Small intestine (tissue), 7 donors: Measurements from ENCODE around the gene DMXL1. TPM values are rescaled to one million over a fixed set of nuclear protein-coding genes. Genes with fewer than 3 reads are reported as not detected.
"Not testable (repeated sequence)": the region's sequence is repeated elsewhere in the genome, so short reads cannot be mapped to it uniquely, and the experiment has no call there.

Experiments used
- DNase-seq, 2 donors: peaks; one replicate each; pipeline versions ENCODE4 v3.0.0 to v3.0.0-alpha.2; 2013
- FAIRE-seq: peaks from 2 replicates; lab custom pipeline; 2012; peaks lifted over from hg19 to GRCh38; lab: Jason Lieb, UNC
- H3K27ac ChIP-seq, 3 donors: one replicate each; pipeline ENCODE4 v1.5.1; 2013; ENCODE audit warnings: low read length in 2 of 3, mild to moderate bottlenecking in 2 of 3, control low read depth in 1 of 3, inconsistent platforms in 1 of 3, low read depth in 1 of 3, moderate library complexity in 1 of 3
- H3K27me3 ChIP-seq, 3 donors: one replicate each; pipeline ENCODE4 v1.6.1; 2013; ENCODE audit warnings: low read length in 3 of 3, inconsistent platforms in 1 of 3; ENCODE audit not compliant: control insufficient read depth in 3 of 3, insufficient read depth in 3 of 3
- H3K36me3 ChIP-seq, 3 donors: one replicate each; pipeline ENCODE4 v1.6.1; 2013; ENCODE audit warnings: low read length in 3 of 3, inconsistent platforms in 1 of 3, low read depth in 1 of 3, mild to moderate bottlenecking in 1 of 3, moderate library complexity in 1 of 3; ENCODE audit not compliant: control insufficient read depth in 3 of 3, insufficient read depth in 2 of 3
- H3K4me1 ChIP-seq, 3 donors: one replicate each; pipeline ENCODE4 v1.6.1; 2013; ENCODE audit warnings: low read length in 2 of 3, inconsistent platforms in 1 of 3, low read depth in 1 of 3, mild to moderate bottlenecking in 1 of 3, moderate library complexity in 1 of 3; ENCODE audit not compliant: control insufficient read depth in 3 of 3, insufficient read depth in 2 of 3
- H3K4me3 ChIP-seq, 3 donors: one replicate each; pipeline ENCODE4 v1.5.1; 2013; ENCODE audit warnings: low read length in 3 of 3, control low read depth in 1 of 3, inconsistent platforms in 1 of 3, low read depth in 1 of 3, mild to moderate bottlenecking in 1 of 3, moderate library complexity in 1 of 3
- H3K9me3 ChIP-seq, 2 donors: one replicate each; pipeline ENCODE4 v1.6.1; 2013; ENCODE audit warnings: low read depth in 1 of 2, low read length in 1 of 2; ENCODE audit not compliant: control insufficient read depth in 2 of 2, insufficient read depth in 1 of 2
- WGBS, 3 donors: extraction: QIAGEN DNeasy Blood & Tissue Kit; methylation state at CpG; one replicate each; pipeline ENCODE4 v1.1.7; 2013; 5-methylcytosine and 5-hydroxymethylcytosine counted together
- polyA plus RNA-seq, 4 donors: library from polyadenylated mRNA; stranded (reverse) in 3 of 4; unstranded in 1 of 4; fragments of 200-250 nt in 3 of 4; fragments of 120-200 nt in 1 of 4; gene quantifications; one replicate each; pipeline versions ENCODE4 v1.2.1 to v1.2.3, GENCODE V29; 2013
- donor health status: healthy with polysubstance abuse.
- donor health status: control.
- donor health status: control.
- donor health status: Bipolar disorder and iron deficiency.
- donor health status: healthy.

DMXL1 gene
- polyA plus RNA-seq, 4 donors = 8.1 to 33.1 (median 18.8) TPM

DNA sequence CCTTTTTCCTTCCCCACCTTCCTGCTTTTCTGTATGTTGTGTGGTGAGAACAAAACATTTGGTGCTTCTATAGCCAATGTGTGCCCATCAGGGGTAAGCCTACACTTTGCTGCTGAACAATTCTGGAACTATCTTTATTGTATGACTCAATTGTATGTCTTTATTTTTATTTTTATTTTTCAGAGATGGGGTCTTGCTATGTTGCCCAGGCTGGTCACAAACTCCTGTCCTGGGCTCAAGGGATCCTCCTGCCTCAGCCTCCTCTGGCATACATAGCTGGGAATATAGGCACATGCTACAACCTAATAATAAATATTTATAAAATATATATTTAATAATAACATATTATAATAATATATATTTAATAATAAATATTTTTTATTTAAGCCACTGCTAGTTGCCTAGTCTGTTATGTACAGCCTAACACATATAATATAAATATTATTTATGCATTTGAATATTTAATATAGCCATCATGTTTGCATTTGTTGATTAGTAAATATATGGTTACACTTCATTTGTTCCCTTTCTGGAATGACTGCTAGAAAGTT, 11.8 kb upstream of the DMXL1 start:
- Histone ChIP-seq H3K36me3 (no peaks in the 10 kb centered on the region), H3K27me3 (no peaks in the 10 kb centered on the region), H3K27ac (no peak overlapping the region), H3K9me3 (no peaks in the 10 kb centered on the region), H3K4me3 (no peak overlapping the region), H3K4me1 (no peaks in the 10 kb centered on the region)
- no peak for DNase-seq
- no peak for FAIRE-seq

DNA sequence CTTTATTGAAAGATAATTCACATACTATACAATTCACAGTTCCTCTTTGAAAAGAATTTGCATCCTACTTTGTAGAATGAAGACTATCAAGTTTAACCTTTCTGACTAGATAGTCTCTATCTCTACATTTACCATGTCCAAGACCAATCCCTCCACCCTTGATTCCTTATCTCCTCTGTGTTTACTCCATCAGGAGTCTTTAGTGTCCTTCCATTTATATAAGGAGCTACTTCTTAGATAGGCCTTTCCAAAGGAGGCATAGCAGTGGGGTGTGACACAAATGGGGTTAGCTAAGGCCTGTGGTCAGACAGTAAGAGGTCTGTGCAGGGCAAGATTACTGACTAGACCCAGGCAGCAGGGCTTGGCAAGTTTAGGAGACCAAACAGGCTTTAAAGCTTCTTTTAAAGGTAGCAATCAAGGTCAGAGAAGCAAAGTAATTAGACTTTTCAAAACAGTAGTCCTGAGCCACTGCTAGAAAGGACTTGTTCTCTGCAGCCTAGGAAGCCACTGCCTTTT, 11.1 kb upstream of the DMXL1 start:
- H3K27me3 ChIP-seq = no peaks in the 10 kb centered on the region
- no peaks in the 10 kb centered on the region for H3K4me1 ChIP-seq
- H3K27ac ChIP-seq = no peak overlapping the region
- H3K36me3 ChIP-seq = no peaks in the 10 kb centered on the region
- H3K9me3 ChIP-seq = no peaks in the 10 kb centered on the region
- H3K4me3 ChIP-seq = no peak overlapping the region
- FAIRE-seq (no peak), DNase-seq (no peak)

DNA sequence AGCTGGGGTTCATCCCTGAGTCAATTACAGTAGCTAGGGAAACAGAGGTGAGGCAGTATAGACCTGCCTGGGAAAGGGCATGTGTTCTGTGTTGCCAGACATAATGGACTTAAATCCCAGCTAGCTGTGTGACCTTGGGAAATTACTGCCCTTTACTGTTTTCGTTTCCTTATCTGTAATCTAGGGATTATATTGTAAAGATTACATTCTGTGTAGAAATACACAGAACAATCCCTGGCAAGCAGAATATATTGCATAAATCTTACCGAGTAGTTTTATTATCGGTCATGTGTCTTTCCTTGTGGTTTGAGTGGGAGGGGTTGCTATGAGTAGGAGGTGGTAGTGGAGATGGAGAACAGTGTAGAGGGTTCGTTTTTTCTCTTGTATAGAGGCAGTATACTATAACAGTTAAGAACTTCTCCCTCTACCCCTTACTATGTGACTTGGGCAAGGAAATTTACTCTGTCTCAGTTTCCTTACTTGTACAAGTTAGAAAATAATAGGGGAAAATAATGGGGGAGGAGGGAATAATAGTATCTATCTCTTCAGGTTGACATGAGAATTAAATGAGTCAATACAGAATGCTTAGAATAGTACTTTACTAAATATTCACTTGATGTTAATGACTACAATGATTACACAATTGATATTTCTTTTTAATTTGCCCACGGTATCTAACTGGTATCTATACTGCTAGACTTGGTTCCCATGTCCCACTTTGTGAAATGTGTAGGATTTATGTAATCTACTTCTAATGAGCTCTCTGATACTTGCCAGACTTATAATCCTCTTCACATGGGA, 7.1 kb upstream of the DMXL1 start:
- Histone ChIP-seq H3K36me3 (no peaks in the 10 kb centered on the region), H3K27ac (no peak overlapping the region), H3K4me3 (no peak overlapping the region), H3K4me1 (no peaks in the 10 kb centered on the region), H3K27me3 (no peaks in the 10 kb centered on the region), H3K9me3 (no peaks in the 10 kb centered on the region)
- FAIRE-seq = no peak
- DNase-seq = peak; percentile 35 to 84
- 16 to 35% (median 19%) methylated on average over 5 of the region's 5 CpGs for WGBS, 3 donors

DNA sequence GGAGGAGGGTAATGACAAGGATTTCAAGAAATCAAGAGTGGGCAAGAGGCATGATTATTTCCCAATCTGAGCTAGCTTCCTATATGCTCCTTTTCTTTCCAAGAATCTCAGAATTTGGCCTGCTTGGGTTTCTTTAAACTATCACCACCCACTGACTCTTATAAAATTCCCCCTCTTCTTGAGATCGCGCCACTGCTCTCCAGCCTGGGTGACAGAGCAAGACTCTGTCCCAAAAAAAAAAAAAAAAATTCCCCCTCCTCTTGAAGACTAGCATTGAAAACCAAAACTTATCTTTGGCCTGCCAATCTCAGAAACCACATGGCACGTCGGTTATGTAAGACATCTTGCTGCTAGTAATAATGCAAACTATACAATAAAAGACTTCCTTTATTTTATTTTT, 3.4 kb upstream of the DMXL1 start:
- H3K27ac ChIP-seq = no peak overlapping the region
- no peaks in the 10 kb centered on the region for H3K9me3 ChIP-seq
- peaks cover 0 to 6% (median 0%) of the 10 kb centered on the region in 3 donors for H3K4me1 ChIP-seq
- H3K4me3 ChIP-seq = no peak overlapping the region
- H3K36me3 ChIP-seq = no peaks in the 10 kb centered on the region
- DNase-seq (no peak), FAIRE-seq (no peak)
- 90 to 93% (median 91%) methylated on average over 4 of the region's 4 CpGs for WGBS, 3 donors
- H3K27me3 ChIP-seq = no peaks in the 10 kb centered on the region

DNA sequence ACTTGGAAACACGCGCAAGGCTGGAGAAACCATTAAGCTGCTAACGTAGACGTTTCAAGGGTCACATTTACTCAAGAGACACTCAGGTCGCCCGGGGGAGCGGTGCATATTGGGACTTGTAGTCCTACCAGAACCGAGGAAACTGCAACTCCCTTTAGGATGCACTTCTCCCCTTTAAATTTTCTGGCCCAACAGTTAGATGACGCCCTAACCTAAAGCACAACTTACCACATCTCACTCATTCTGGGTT, 384 bp upstream of the DMXL1 start:
- peak overlapping the region; percentile 94 to 99 (median 99) for H3K27ac ChIP-seq
- H3K4me3 ChIP-seq = peak overlapping the region; percentile 34 to 89 (median 84)
- peak in 1 of 2 donors; percentile 95 for DNase-seq
- no peak for FAIRE-seq
- peaks cover 0 to 6% (median 3%) of the 10 kb centered on the region in 3 donors for H3K4me1 ChIP-seq
- no peaks in the 10 kb centered on the region for H3K36me3 ChIP-seq
- no peaks in the 10 kb centered on the region for H3K9me3 ChIP-seq
- WGBS, 3 donors = 0% methylated on average over 9 of the region's 9 CpGs
- H3K27me3 ChIP-seq = no peaks in the 10 kb centered on the region

DNA sequence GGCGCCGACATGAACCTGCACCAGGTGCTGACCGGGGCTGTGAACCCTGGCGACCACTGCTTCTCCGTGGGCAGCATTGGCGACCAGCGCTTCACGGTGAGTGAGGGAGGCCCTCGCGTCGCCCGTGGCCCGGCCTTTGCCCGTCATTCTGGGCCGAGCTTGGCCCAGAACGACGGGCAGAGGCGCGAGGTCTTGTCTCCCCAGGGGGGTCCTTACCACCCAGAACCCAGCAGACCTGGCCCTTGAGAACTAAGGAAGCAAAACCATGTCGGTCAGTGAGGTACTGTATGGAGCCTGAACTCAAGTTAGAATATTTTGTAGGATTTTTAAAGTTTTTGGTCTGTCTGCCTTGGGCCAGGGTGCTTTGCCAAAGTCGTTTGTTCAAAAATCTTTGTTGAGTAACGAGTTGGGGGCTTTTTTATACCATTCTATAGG, 691 bp downstream of the DMXL1 start:
- no peak for DNase-seq
- FAIRE-seq = no peak
- Histone ChIP-seq H3K27ac (peak overlapping the region; percentile 94 to 99 (median 99)), H3K4me3 (peak overlapping the region; percentile 71 to 89 (median 84)), H3K36me3 (no peaks in the 10 kb centered on the region), H3K4me1 (peaks cover 0 to 6% (median 3%) of the 10 kb centered on the region in 3 donors), H3K27me3 (no peaks in the 10 kb centered on the region), H3K9me3 (no peaks in the 10 kb centered on the region)
- WGBS, 3 donors = 0 to 1% (median 0%) methylated on average over 18 to 22 of the region's 22 CpGs

DNA sequence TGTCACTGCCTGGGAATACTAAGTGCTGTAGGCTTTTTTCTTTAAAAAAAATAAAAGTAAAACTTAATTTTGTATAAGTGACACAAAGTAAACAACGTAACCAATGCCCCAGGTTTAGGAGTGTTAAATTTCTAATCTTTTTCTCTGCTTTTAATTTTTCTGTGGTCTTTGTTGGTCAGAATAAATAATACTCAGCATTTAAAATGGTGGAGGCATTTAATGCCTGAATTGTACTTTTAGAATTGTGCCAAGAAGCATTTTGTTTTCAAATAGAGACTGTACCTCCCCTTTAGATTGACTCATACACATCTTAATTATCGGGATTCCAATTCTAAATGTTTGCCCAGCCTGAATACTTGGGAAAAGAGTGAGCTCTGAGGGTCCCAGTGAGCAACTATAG, 1.6 kb downstream of the DMXL1 start:
- WGBS, 3 donors = 34 to 68% (median 41%) methylated on average over 2 of the region's 2 CpGs
- peaks cover 0 to 6% (median 3%) of the 10 kb centered on the region in 3 donors for H3K4me1 ChIP-seq
- FAIRE-seq = no peak

DNA sequence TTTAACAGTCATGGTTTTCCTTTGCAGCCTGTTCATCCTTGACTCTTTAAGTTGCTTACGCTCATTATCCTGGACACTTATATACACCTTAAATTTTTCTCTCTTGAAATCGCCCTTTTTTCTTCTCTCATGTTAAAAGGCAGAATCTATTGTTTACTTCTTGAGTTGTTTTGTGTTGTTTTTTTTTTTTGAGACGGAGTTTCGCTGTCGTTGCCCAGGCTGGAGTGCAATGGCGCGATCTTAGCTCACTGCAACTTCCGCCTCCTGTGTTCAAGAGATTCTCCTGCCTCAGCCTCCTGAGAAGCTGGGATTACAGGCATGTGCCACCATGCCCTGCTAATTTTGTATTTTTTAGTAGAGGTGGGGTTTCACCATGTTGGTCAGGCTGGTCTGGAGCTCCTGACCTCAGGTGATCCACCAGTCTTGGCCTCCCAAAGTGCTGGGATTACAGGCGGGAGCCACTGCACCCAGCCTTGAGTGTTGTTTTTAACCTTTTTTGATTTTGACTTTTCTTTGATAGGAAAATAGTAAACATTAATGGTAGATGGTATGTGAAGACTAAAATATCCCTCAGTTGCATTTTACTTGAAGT, 3.0 kb downstream of the DMXL1 start:
- not testable (repeated sequence) for H3K4me1 ChIP-seq, H3K36me3 ChIP-seq, H3K27ac ChIP-seq, H3K27me3 ChIP-seq, H3K4me3 ChIP-seq, DNase-seq, FAIRE-seq, H3K9me3 ChIP-seq
- 90 to 94% (median 93%) methylated on average over 9 of the region's 9 CpGs for WGBS, 3 donors

More for the DNA sequence above, 1.6 kb downstream of the DMXL1 start:
- Histone ChIP-seq H3K27me3 (no peaks in the 10 kb centered on the region), H3K36me3 (no peaks in the 10 kb centered on the region), H3K4me3 (peak overlapping the region in 1 of 3 donors; percentile 38), H3K27ac (no peak overlapping the region), H3K9me3 (no peaks in the 10 kb centered on the region)
- DNase-seq = no peak
